Midbrain (tissue), 1 donor: ENCODE measurements around the gene CSN1S1.

Source experiments
- DNase-seq: peaks from one replicate; lab custom pipeline; 2025; lab: John Stamatoyannopoulos, UW

Gene CSN1S1

DNA sequence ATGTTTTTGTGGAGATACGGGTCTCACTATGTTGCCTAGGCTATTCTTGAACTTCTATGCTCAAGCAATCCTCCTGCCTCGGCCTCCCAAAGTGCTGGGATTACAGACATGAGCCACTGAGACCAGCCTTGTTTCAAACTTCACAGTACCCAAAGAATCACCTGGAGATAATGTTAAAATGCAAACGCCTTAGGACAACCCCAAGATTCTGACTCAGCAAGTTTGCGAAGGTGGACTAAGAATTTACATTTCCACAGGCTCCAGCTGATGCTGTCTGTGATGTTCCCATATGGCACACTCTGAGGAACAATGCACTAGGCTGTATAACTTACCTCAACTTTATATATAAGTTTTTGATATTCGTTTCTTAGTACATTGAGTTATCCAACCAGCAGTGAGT lies 63.9 kb downstream of the CSN1S1 start:
- DNase-seq: no peak

- no peak for DNase-seq
Observed at GRCh38 chr4:69995526-69996016, 64.7 kb downstream of the CSN1S1 start, which contains the start of gene STATH. TSS of gene STATH (plus strand) at chr4:69995966. CDS start at chr4:69998438, 2,472 bp downstream.
